Umbilical cord (tissue), 2 donors: Measurements from ENCODE around the gene PAX5. TPM values are rescaled to one million over a fixed set of nuclear protein-coding genes. Genes with fewer than 3 reads are reported as not detected.
A peak's percentile ranks its signal among the peaks of the same experiment; 100 is the strongest.
"Not testable (repeated sequence)": the region's sequence is repeated elsewhere in the genome, so short reads cannot be mapped to it uniquely, and the experiment has no call there.

ENCODE experiments used
- DNase-seq: peaks from one replicate; pipeline ENCODE4 v3.0.0-alpha.2; 2015; ENCODE audit warnings: low spot score
- total RNA-seq: library from RNA; depleted of rRNA; stranded (reverse); fragments of >200 nt; gene quantifications from one replicate; pipeline ENCODE4 v1.2.3, GENCODE V29; 2014; ENCODE audit warnings: low replicate concordance; ENCODE audit not compliant: insufficient read depth

The PAX5 gene
- total RNA-seq: 2.6 TPM

- no peak for DNase-seq
These were observed at the start of gene PAX5 for GRCh38 chr9:37033682-37034304. PAX5 (minus strand) TSS chr9:37034268; CDS start chr9:37034031, 237 bp downstream.

DNA sequence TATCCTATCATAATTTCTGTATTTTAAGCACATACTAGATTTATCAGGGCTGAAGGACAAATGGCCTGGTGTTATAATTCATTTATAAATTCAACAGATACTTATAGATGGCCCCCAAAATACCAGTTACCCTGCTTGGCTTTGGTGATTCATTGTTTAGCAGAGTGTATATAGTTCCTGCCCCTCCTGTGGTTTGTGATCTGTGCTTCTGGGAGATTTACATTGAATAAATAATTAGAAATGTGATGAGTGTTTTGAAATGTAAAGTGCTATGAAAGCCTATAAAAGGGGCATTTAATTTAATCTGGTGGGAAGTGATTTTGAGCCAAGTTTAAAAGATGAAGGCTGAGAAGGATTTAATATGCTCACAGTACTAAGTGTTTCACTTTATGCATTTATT lies 49.6 kb upstream of the PAX5 start:
- DNase-seq: no peak

DNA sequence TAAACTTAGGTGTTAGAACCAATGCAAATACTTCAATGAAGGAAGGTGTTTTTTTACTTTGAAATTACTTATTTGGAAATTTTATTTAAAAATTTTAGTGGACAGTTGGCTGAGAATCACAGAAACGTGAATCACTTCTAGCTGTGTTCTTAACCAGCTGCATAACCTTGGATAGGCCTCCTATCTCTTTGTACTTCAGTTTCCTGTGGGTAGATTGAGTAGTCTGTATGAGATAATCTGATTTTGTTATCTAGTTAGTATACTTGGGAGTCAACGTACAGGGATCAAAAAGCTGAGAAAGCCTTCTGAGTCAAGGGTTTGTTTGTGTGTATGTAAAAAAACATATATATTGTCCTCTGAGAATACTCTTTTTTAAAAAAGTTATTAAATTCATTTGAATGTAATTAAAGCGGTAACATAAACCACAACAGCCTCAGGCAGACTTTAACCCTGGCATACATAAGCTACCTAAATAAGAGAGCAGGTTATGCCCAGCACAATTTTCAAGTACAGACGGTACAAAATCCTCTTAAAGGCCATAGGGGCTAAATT lies 48.2 kb upstream of the PAX5 start:
- DNase-seq: no peak

GRCh38 chr9:37081507-37081906 lies 47.4 kb upstream of the PAX5 start:
- DNase-seq: not testable (repeated sequence)

- not testable (repeated sequence) for DNase-seq
These were observed 46.1 kb upstream of the PAX5 start for GRCh38 chr9:37080165-37080628.

GRCh38 chr9:37079370-37080164 lies 45.5 kb upstream of the PAX5 start:
- peak; percentile 97 for DNase-seq

GRCh38 chr9:37074790-37075189 lies 40.7 kb upstream of the PAX5 start:
- not testable (repeated sequence) for DNase-seq

DNA sequence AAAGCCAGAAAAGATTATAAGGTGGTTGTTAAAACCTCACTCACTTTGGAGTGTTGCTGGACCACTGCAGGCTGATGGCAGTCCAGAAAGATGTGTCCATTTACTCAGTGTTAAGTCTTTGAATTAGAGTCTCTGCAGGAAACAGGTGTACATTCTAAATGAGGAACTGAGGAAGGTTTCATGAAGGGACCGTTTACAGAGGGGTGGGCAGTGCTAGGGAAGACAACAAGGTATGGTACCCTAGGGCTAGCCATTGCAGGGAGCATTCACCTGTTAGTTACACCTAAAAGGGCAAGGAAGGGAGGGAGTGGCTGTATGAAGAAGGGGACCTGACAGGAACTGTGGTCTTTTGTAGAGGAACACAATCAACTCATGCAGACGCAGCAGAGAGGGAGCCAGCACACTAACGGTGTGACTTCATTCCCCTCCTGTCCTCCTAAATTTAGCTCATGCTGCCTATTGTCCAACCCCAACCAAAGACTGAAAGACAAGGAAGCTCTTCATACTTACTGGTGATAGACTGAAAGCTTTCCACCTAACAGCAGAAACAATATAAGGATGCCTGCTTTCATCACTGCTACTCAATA lies 32.2 kb upstream of the PAX5 start:
- no peak for DNase-seq

- DNase-seq: no peak
These were observed 28.3 kb upstream of the PAX5 start for GRCh38 chr9:37062336-37062735.

- no peak for DNase-seq
These were observed 27.7 kb upstream of the PAX5 start for GRCh38 chr9:37061768-37062167.

GRCh38 chr9:37060833-37061232 lies 26.8 kb upstream of the PAX5 start:
- no peak for DNase-seq

DNA sequence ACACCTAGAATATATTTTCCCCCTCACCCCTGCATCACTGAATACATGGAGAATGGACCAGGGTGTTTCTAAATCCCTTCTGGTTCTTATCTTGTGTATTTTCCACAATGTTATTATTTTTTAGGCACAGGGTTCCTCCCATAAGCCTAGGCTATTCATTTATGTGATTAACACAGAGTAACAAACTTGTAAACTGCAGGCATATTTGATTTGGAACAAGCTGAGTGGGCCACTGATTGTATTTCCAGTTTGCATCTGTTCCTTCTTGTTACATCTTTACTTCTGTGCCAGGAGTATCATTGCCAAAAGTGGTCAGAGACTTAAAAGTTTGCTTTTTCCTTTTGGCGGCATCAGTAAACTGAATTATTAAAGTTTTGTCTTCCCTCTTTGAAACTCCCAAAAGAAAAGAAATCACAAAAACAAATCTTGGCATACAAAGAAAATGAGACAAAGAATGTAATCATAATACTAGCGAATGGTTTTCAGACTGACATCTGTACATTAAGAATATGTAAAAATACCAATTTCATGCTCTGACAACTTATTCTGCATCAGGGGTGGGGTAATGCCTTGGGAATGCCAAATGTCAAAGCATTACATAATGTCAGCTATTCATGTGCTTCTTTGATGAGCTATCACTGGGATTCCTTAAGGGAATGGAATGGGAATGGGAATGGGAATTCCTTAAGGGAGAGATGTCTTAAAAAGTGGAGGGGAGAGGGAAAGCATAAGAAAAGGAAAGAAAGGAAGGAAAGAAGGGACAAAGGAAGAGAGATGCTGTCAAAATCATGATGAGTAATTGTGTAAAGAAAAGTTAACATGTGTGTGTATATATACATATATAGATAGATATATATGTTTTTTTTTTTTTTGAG lies 22.2 kb upstream of the PAX5 start:
- no peak for DNase-seq

DNA sequence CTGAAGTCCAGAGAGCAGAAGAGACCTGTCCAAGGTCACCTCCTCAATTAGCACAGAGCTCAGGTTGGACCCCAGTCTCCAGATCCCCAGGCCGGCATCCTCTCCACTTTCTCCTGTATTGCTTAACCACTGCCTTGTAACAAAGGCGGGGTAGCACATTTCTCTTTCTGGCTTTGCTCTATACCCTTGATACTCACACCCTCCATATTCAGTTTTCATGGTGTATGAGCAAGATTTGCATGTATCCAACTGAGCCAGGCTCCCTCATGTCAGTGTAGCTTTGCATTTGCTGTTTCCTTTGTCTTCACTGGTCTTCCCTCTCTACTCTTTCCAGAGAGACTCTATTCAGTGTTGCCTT lies 20.3 kb upstream of the PAX5 start:
- not testable (repeated sequence) for DNase-seq

DNA sequence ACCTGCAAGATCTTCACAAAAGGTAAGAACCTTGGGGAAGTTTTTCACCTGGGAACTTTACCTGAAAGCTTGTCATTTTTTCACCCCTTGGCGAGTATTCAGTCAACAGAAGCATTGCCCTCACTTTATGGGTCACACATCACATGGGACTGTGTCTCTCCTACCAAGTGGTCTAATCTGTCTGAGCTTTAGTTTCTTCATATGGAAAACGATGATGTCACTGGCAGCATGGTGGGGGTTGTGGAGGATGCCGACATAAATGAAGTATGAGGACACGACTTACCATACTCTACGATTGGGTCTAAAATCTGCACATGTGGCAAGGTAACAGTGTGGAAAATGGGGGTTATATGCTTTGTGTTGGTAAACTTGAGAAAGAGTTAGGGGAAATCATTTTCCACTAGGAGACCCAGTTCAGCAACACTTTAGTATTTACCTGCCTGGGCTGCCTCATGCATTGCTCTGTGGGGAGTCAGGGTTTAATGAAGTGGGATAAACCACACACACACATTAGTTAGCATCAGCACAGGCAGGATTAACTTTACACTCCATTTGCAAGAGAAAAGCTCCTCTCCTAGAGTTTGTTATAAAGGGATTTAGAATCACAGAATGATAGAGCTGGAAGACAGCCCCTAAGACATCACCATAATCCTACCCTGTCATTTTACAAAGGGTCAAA lies 19.8 kb upstream of the PAX5 start:
- no peak for DNase-seq

DNA sequence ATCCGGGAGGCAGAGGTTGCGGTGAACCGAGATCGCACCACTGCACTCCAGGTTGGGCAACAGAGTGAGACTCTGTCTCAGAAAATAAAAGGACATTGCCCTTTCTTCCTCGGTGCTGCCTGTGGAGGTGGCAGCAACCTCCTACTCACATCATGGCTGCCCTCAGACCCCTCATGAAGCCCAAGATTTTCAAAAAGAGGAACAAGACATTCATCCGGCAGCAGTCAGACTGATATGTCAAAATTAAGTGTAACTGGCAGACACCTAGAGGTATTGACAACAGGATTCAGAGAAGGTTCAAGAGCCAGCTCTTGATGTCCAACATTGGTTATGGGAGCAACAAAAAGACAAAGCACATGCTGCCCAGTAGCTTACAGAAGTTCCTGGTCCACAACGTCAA lies 12.6 kb upstream of the PAX5 start:
- no peak for DNase-seq

DNA sequence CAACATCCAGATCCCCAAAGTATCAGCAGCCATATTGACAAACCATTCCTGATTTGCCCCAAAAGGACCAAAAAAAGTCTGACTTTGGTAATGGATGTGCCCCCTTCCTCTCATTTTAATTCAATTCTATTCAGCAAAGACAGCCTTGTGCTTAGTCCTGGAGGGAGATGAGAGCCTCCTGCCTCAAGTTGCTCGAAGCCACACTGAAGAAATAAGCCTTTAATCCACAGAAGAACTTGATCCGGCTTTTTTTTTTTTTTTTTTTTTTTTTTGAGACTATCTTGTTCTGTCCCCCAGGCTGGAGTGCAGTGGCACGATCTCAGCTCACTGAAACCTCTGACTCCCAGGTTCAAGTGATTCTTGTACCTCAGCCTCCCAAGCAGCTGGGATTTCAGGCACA lies 8.4 kb upstream of the PAX5 start:
- no peak for DNase-seq

- DNase-seq: no peak
These were observed 6.5 kb upstream of the PAX5 start for GRCh38 chr9:37040508-37041127.

- DNase-seq: no peak
These were observed 4.9 kb upstream of the PAX5 start for GRCh38 chr9:37038943-37039464.

- no peak for DNase-seq
These were observed 4.4 kb upstream of the PAX5 start for GRCh38 chr9:37038302-37038942.
